Hepatocyte (in vitro differentiated cells): ENCODE results near the gene S100A16.

Source experiments
- CTCF ChIP-seq: fragments of 200-600 bp; sonication (generic); IDR thresholded peaks from 2 replicates; pipeline ENCODE4 v1.5.1; 2016; ENCODE audit warnings: antibody characterized with exemption, mild to moderate bottlenecking; ENCODE audit not compliant: poor library complexity
- EZH2 ChIP-seq: fragments of 200-600 bp; sonication (generic); IDR thresholded peaks from 2 replicates; pipeline ENCODE4 v1.6.1; 2016; ENCODE audit warnings: antibody characterized with exemption, mild to moderate bottlenecking, borderline replicate concordance
- EZH2phosphoT487 ChIP-seq: fragments of 200-600 bp; sonication (generic); IDR thresholded peaks from one replicate; pipeline ENCODE4 v1.6.1; 2018; ENCODE audit warnings: antibody characterized with exemption, mild to moderate bottlenecking, low read depth, moderate library complexity; ENCODE audit not compliant: unreplicated experiment, severe bottlenecking

- no peak for TF ChIP-seq CTCF
- no peak for TF ChIP-seq EZH2phosphoT487
- no peak for TF ChIP-seq EZH2
Observed at GRCh38 chr1:153608089-153608682, 4.8 kb downstream of the S100A16 start.
